SK-N-SH (cell line): Measurements from ENCODE around the gene CNTFR.

ENCODE experiments used
- CHD2 ChIP-seq: fragments of 150-350 bp; IDR thresholded peaks from 2 replicates; pipeline ENCODE4 v1.6.1; 2018; ENCODE audit warnings: low read length; ENCODE audit not compliant: partially characterized antibody
- CTCF ChIP-seq: fragments of 200-600 bp; sonication (generic); IDR thresholded peaks from 2 replicates; pipeline ENCODE4 v1.6.1; 2017; ENCODE audit warnings: antibody characterized with exemption, mild to moderate bottlenecking, moderate library complexity
- EP300 ChIP-seq, 2 experiments: IDR thresholded peaks; 2 replicates each; pipeline versions ENCODE4 v1.4.0 to v1.6.1; 2012; ENCODE audit warnings: borderline replicate concordance in 1 of 2, low read depth in 1 of 2, low read length in 1 of 2
- FOXJ3 ChIP-seq: sonication (generic); formaldehyde crosslinking; IDR thresholded peaks from 2 replicates; pipeline ENCODE4 v1.5.1; 2020; ENCODE audit warnings: mild to moderate bottlenecking, missing genetic modification reagents
- RAD21 ChIP-seq: IDR thresholded peaks from 2 replicates; pipeline ENCODE4 v1.6.1; 2012; ENCODE audit warnings: mild to moderate bottlenecking, low read length
- RCOR1 ChIP-seq: fragments of 150-350 bp; IDR thresholded peaks from 2 replicates; pipeline ENCODE4 v1.6.1; 2017; ENCODE audit warnings: antibody characterized with exemption, low read length
- SIN3A ChIP-seq: IDR thresholded peaks from 2 replicates; pipeline ENCODE4 v1.6.1; 2012; ENCODE audit warnings: low read depth, mild to moderate bottlenecking, low read length, moderate library complexity, borderline replicate concordance
- USF1 ChIP-seq: IDR thresholded peaks from 2 replicates; pipeline ENCODE4 v1.4.0; 2012; ENCODE audit warnings: low read depth, borderline replicate concordance
- USF2 ChIP-seq: fragments of 150-350 bp; IDR thresholded peaks from 2 replicates; pipeline ENCODE4 v1.6.1; 2017; ENCODE audit warnings: antibody characterized with exemption, low read length, low read depth, borderline replicate concordance
- TF ChIP-seq, protein P1 (sequence below): IDR thresholded peaks from 2 replicates; pipeline ENCODE4 v1.4.0; 2012; ENCODE audit warnings: low read depth
- TF ChIP-seq, protein P2 (sequence below): IDR thresholded peaks from 2 replicates; pipeline ENCODE4; 2012

DNA sequence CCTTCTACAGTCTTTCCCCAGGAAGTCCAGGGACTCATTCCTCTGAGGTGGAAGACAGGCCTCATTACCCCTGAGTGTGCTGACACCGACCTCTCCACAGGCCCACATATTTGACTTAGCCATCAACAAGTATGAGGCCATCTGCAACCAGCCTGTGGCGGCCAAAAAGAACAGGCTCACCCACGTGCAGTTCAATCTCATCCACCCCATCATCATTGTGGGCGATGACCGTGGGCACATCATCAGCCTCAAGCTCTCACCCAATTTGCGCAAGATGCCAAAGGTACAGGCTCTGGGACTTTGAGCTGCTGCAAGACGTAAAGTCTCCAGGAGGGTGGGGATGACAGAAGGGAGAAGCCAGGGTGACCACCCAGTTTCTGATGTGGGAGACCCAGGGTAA, 72.3 kb downstream of the CNTFR start:
- TF ChIP-seq, protein P1, sequence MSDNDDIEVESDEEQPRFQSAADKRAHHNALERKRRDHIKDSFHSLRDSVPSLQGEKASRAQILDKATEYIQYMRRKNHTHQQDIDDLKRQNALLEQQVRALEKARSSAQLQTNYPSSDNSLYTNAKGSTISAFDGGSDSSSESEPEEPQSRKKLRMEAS, result no peak
- no peak for TF ChIP-seq USF2
- no peak for TF ChIP-seq CTCF
- TF ChIP-seq SIN3A, result no peak
- TF ChIP-seq EP300 (IDR thresholded peaks at IDR 0.05; ENCODE audit: borderline replicate concordance in 1 of 2, low read depth in 1 of 2, low read length in 1 of 2), result no peak
- TF ChIP-seq RAD21, result no peak
- no peak for TF ChIP-seq USF1
- TF ChIP-seq, protein P2, sequence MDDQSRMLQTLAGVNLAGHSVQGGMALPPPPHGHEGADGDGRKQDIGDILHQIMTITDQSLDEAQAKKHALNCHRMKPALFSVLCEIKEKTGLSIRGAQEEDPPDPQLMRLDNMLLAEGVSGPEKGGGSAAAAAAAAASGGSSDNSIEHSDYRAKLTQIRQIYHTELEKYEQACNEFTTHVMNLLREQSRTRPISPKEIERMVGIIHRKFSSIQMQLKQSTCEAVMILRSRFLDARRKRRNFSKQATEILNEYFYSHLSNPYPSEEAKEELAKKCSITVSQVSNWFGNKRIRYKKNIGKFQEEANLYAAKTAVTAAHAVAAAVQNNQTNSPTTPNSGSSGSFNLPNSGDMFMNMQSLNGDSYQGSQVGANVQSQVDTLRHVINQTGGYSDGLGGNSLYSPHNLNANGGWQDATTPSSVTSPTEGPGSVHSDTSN, result no peak
- TF ChIP-seq CHD2, result no peak
- TF ChIP-seq RCOR1, result no peak
- TF ChIP-seq FOXJ3 (CRISPR knock-in tag), result no peak
